Loucy (cell line): ENCODE measurements around the gene UNC13D.

Experiments
- EZH2phosphoT487 ChIP-seq: fragments of 200-600 bp; IDR thresholded peaks from 2 replicates; pipeline ENCODE4 v1.6.1; 2018; ENCODE audit warnings: antibody characterized with exemption, mild to moderate bottlenecking, moderate library complexity, borderline replicate concordance
- TF ChIP-seq, protein P1 (sequence below): fragments of 200-600 bp; sonication (generic); conservative IDR thresholded peaks from 2 replicates; pipeline ENCODE4 v1.5.1; 2014; ENCODE audit warnings: mild to moderate bottlenecking, antibody characterized with exemption, low read length

DNA sequence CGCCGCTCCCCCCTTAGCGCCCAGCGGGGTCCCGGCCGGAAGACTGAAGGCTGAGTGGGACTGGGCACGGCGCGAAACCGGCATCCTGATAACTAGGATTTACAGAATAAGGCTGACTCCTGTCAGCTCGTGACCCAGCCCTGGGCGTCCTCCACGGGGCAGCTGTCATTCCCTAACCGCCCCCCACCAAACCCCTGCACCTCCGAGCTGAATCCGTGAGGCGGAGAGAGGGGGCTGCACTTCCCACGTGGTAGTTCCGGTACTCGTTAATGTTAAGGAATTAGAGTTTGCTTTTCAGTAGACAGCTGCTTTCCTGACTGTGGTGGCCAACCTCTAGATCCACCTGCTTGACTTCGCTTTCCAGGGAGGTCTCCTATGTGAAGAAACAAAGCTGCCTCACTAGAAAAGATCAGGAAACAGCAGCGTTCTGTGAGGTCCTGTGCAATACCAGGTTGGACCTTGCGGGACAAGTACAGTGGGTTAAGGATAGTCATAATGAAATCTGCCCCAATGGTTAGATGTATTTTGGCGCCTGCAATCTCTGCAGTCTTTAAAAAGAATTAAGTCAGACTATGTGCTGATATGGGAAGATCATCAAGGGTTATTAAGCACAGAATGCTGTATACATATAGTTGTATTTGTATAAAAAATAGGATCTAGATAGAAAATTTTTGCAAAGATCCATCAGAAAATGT lies 12.0 kb upstream of the UNC13D start:
- TF ChIP-seq, protein P1, sequence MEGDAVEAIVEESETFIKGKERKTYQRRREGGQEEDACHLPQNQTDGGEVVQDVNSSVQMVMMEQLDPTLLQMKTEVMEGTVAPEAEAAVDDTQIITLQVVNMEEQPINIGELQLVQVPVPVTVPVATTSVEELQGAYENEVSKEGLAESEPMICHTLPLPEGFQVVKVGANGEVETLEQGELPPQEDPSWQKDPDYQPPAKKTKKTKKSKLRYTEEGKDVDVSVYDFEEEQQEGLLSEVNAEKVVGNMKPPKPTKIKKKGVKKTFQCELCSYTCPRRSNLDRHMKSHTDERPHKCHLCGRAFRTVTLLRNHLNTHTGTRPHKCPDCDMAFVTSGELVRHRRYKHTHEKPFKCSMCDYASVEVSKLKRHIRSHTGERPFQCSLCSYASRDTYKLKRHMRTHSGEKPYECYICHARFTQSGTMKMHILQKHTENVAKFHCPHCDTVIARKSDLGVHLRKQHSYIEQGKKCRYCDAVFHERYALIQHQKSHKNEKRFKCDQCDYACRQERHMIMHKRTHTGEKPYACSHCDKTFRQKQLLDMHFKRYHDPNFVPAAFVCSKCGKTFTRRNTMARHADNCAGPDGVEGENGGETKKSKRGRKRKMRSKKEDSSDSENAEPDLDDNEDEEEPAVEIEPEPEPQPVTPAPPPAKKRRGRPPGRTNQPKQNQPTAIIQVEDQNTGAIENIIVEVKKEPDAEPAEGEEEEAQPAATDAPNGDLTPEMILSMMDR, result no peak
- no peak for TF ChIP-seq EZH2phosphoT487
